IMR-90 (cell line): ENCODE data around the gene NEK2. TPM values are rescaled to one million over a fixed set of nuclear protein-coding genes. Genes with fewer than 3 reads are reported as not detected.

Experiments used
- ATAC-seq: fragments of 200-7000 bp; cut with Tn5 transposase; 2 replicates; pipeline ENCODE4 v1.9.1; 2020; ENCODE audit warnings: low read depth, mild to moderate bottlenecking, moderate library complexity
- BruUV-seq: library from RNA; stranded (reverse); fragments of 400-500 nt; replicated peaks from 2 replicates; lab custom pipeline; 2021; lab: Mats Ljungman, UMichigan
- CTCF ChIA-PET: fragments of 300-600 bp; formaldehyde crosslinking; extraction: SDS; loops from one replicate; lab custom pipeline; 2021; ENCODE audit warnings: antibody characterized with exemption; lab: Yijun Ruan, JAX
- POLR2A ChIA-PET: fragments of 300-600 bp; sonication (Branson Sonifier 250); formaldehyde crosslinking; loops from one replicate; lab custom pipeline; 2022; ENCODE audit warnings: antibody characterized with exemption; ENCODE audit not compliant: unreplicated experiment; lab: Charles Lee
- DNase-seq: peaks from one replicate; pipeline ENCODE4 v3.0.0; 2013
- H2AFZ ChIP-seq: replicated peaks from 2 replicates; pipeline ENCODE3; 2013; ENCODE audit warnings: low read length, mild to moderate bottlenecking; ENCODE audit not compliant: poor library complexity
- H2AK5ac ChIP-seq: 2 replicates; pipeline ENCODE4 v1.6.1; 2013; ENCODE audit warnings: low read depth, low read length, inconsistent platforms
- H2AK9ac ChIP-seq: replicated peaks from 2 replicates; pipeline ENCODE3; 2013; ENCODE audit warnings: mild to moderate bottlenecking, low read depth, low read length, moderate library complexity; ENCODE audit not compliant: poor library complexity
- H2BK120ac ChIP-seq: 2 replicates; pipeline ENCODE4 v1.6.1; 2013; ENCODE audit warnings: low read depth, low read length, inconsistent platforms
- H2BK15ac ChIP-seq: 3 replicates; pipeline ENCODE4 v1.6.1; 2013; ENCODE audit warnings: low read depth, low read length, inconsistent platforms
- H2BK20ac ChIP-seq: 2 replicates; pipeline ENCODE4 v1.6.1; 2013; ENCODE audit warnings: low read depth, mild to moderate bottlenecking, inconsistent platforms, low read length, moderate library complexity
- H2BK5ac ChIP-seq: 2 replicates; pipeline ENCODE4 v1.6.1; 2013; ENCODE audit warnings: mild to moderate bottlenecking, low read depth, low read length, inconsistent platforms; ENCODE audit not compliant: poor library complexity, severe bottlenecking
- H3K14ac ChIP-seq: replicated peaks from 2 replicates; pipeline ENCODE4 v1.6.1; 2013; ENCODE audit warnings: low read depth, low read length, inconsistent platforms
- H3K18ac ChIP-seq: 2 replicates; pipeline ENCODE4 v1.6.1; 2013; ENCODE audit warnings: low read depth, low read length, control low read depth
- H3K23ac ChIP-seq: 2 replicates; pipeline ENCODE4 v1.6.1; 2013; ENCODE audit warnings: low read depth, low read length, inconsistent platforms
- H3K27ac ChIP-seq: 2 replicates; pipeline ENCODE4 v1.5.1; 2013; ENCODE audit warnings: mild to moderate bottlenecking, control low read depth, low read length; ENCODE audit not compliant: insufficient read depth
- H3K27me3 ChIP-seq: 2 replicates; pipeline ENCODE4 v1.6.1; 2013; ENCODE audit warnings: low read length; ENCODE audit not compliant: control insufficient read depth, insufficient read depth
- H3K36me3 ChIP-seq: 2 replicates; pipeline ENCODE4 v1.6.1; 2013; ENCODE audit warnings: low read length, mixed read lengths; ENCODE audit not compliant: control insufficient read depth, insufficient read depth
- H3K4ac ChIP-seq: 2 replicates; pipeline ENCODE4 v1.6.1; 2013; ENCODE audit warnings: low read depth, low read length, inconsistent platforms
- H3K4me1 ChIP-seq: 2 replicates; pipeline ENCODE4 v1.6.1; 2013; ENCODE audit warnings: low read length, mixed read lengths; ENCODE audit not compliant: control insufficient read depth, insufficient read depth
- H3K4me2 ChIP-seq: 2 replicates; pipeline ENCODE4 v1.6.1; 2013; ENCODE audit warnings: low read depth, mild to moderate bottlenecking, control low read depth, low read length, moderate library complexity
- H3K4me3 ChIP-seq: 2 replicates; pipeline ENCODE4 v1.5.1; 2013; ENCODE audit warnings: low read depth, mild to moderate bottlenecking, control low read depth, low read length, moderate library complexity; ENCODE audit not compliant: insufficient read depth
- H3K56ac ChIP-seq: 2 replicates; pipeline ENCODE4 v1.6.1; 2013; ENCODE audit warnings: low read length, inconsistent platforms; ENCODE audit not compliant: insufficient read depth; ENCODE audit errors: extremely low read depth
- H3K79me1 ChIP-seq, 2 experiments: 2 replicates each; pipeline ENCODE4 v1.6.1; 2013; ENCODE audit warnings: low read length in 2 of 2, inconsistent platforms in 1 of 2, low read depth in 1 of 2
- H3K9ac ChIP-seq: 2 replicates; pipeline ENCODE4 v1.6.1; 2013; ENCODE audit warnings: low read depth, low read length, control low read depth
- H3K9me1 ChIP-seq: 2 replicates; pipeline ENCODE4 v1.6.1; 2013; ENCODE audit warnings: low read length, inconsistent platforms; ENCODE audit not compliant: insufficient read depth
- H3K9me3 ChIP-seq: 2 replicates; pipeline ENCODE4 v1.6.1; 2013; ENCODE audit warnings: low read length; ENCODE audit not compliant: control insufficient read depth, insufficient read depth
- H4K20me1 ChIP-seq: 2 replicates; pipeline ENCODE4 v1.6.1; 2013; ENCODE audit warnings: low read length, inconsistent platforms; ENCODE audit not compliant: insufficient read depth
- H4K5ac ChIP-seq: 2 replicates; pipeline ENCODE4 v1.6.1; 2013; ENCODE audit warnings: mild to moderate bottlenecking, low read depth, low read length, control low read depth
- H4K8ac ChIP-seq, 2 experiments: 2 replicates each; pipeline ENCODE4 v1.6.1; 2013; ENCODE audit warnings: low read depth in 2 of 2, low read length in 2 of 2, control low read depth in 1 of 2, inconsistent platforms in 1 of 2
- H4K91ac ChIP-seq: 2 replicates; pipeline ENCODE4 v1.6.1; 2013; ENCODE audit warnings: low read depth, low read length, inconsistent platforms; ENCODE audit not compliant: insufficient read depth
- CEBPB ChIP-seq: IDR thresholded peaks from 2 replicates; pipeline ENCODE4 v1.6.1; 2012; ENCODE audit warnings: low read depth, low read length, improper control_type of control experiment
- USF2 ChIP-seq: fragments of 150-350 bp; IDR thresholded peaks from 2 replicates; pipeline ENCODE4 v1.6.1; 2017; ENCODE audit warnings: mild to moderate bottlenecking, antibody characterized with exemption, low read length, low read depth
- WGBS, 2 experiments: methylation state at CpG; one replicate each; pipeline versions ENCODE4 v1.1.5 to v1.1.7; 2013; ENCODE audit warnings: missing lambda C conversion rate in 2 of 2; ENCODE audit not compliant: insufficient read length in 1 of 2; ENCODE audit errors: extremely low coverage in 2 of 2; 5-methylcytosine and 5-hydroxymethylcytosine counted together
- dilution Hi-C: fragments of 300-500 bp; cut with HindIII; formaldehyde crosslinking; loops from one replicate; pipeline ENCODE4 v1.14.3; 2018; ENCODE audit warnings: low sequenced_read_pairs; ENCODE audit not compliant: unreplicated experiment
- in situ Hi-C: fragments of 300-500 bp; cut with MboI; formaldehyde crosslinking; loops from 3 replicates; pipeline ENCODE4 v1.14.3; 2019; ENCODE audit warnings: low sequenced_read_pairs, inconsistent platforms, mixed read lengths
- intact Hi-C: fragments of 100-400 bp; cut with micrococcal nuclease; formaldehyde crosslinking; loops from 2 replicates; pipeline ENCODE4 v1.10.0; 2022
- polyA plus RNA-seq, 3 experiments: library from polyadenylated mRNA; depleted of rRNA; stranded (reverse); fragments of >200 nt; gene quantifications; 2 replicates each; pipeline ENCODE4 v1.2.3, GENCODE V29; 2012; ENCODE audit warnings: low replicate concordance in 1 of 3
- total RNA-seq: library from RNA; depleted of rRNA; stranded (reverse); fragments of >200 nt; gene quantifications from 2 replicates; pipeline ENCODE4 v1.2.3, GENCODE V29; 2012

The NEK2 gene
- total and polyA plus RNA-seq, 2 of the 4 experiments (the other 2 are of a cell fraction), result 9.9 to 26.0 TPM

- Histone ChIP-seq H4K20me1 (no peaks in the 10 kb centered on the region), H3K36me3 (no peaks in the 10 kb centered on the region), H2BK5ac (no peak overlapping the region), H2AK9ac (no peak overlapping the region), H2BK15ac (no peak overlapping the region), H3K9me1 (no peaks in the 10 kb centered on the region), H2AK5ac (no peak overlapping the region), H3K27ac (no peak overlapping the region), H4K5ac (no peak overlapping the region), H3K79me1 (no peaks in the 10 kb centered on the region), H3K4me3 (no peak overlapping the region), H2BK20ac (no peak overlapping the region), H3K18ac (no peak overlapping the region), H3K4me1 (peaks cover 3% of the 10 kb centered on the region; the same call in 1 of the 2 replicates), H3K9me3 (no peaks in the 10 kb centered on the region), H2BK120ac (no peak overlapping the region), H3K23ac (no peak overlapping the region), H3K14ac (no peak overlapping the region), H3K4ac (no peak overlapping the region), H3K4me2 (no peak overlapping the region), H3K9ac (no peak overlapping the region), H3K27me3 (0 out of 2 replicates have a peak, but pooled peaks cover 2% of the 10 kb centered on the region), H2AFZ (no peak overlapping the region), H4K8ac (no peak overlapping the region), H4K91ac (no peak overlapping the region), H3K56ac (no peak overlapping the region)
- dilution Hi-C loops (no loop called here), in situ Hi-C loops (no loop called here), intact Hi-C loops (no loop called here)
- POLR2A ChIA-PET, result no interaction called here
- ATAC-seq, result no peak
- WGBS, 2 experiments, result no CpG with 5 or more reads among the region's 6 CpGs
- BruUV-seq, result no TSS peak
- DNase-seq, result peak; percentile 18
- CTCF ChIA-PET, result no interaction called here
- TF ChIP-seq USF2 (no peak), CEBPB (peak; percentile 29; the same call in 1 of the 2 replicates)
Measured at GRCh38 chr1:211708006-211708405, 32.6 kb upstream of the NEK2 start.
